Heart right ventricle (tissue), 16 donors: Measurements from ENCODE around the gene MT1F. TPM values are rescaled to one million over a fixed set of nuclear protein-coding genes. Genes with fewer than 3 reads are reported as not detected.
A peak's percentile ranks its signal among the peaks of the same experiment; 100 is the strongest.

Experiments used
- ATAC-seq, 8 donors: fragments of 200-7000 bp; cut with Tn5 transposase; one replicate each; pipeline ENCODE4 v1.9.1; 2020; ENCODE audit warnings: mild to moderate bottlenecking in 8 of 8, moderate library complexity in 8 of 8, moderate number of reproducible peaks in 1 of 8
- DNase-seq, 2 donors: peaks; one replicate each; pipeline ENCODE4 v3.0.0-alpha.2; 2020
- H3K27ac ChIP-seq, 10 donors: fragments of 200-600 bp; sonication (generic) in 2 of 10; one replicate each; pipeline versions ENCODE4 v1.5.0 to v1.8.0; 2020 to 2022; ENCODE audit warnings: mild to moderate bottlenecking in 3 of 10
- H3K27me3 ChIP-seq, 7 donors: fragments of 200-600 bp; one replicate each; pipeline ENCODE4 v1.8.0; 2021 to 2022; ENCODE audit warnings: mild to moderate bottlenecking in 2 of 7
- H3K36me3 ChIP-seq, 9 donors: fragments of 200-600 bp; sonication (generic) in 1 of 9; one replicate each; pipeline versions ENCODE4 v1.5.0 to v1.8.0; 2020 to 2022; ENCODE audit warnings: mild to moderate bottlenecking in 2 of 9
- H3K4me1 ChIP-seq, 9 donors: fragments of 200-600 bp; sonication (generic) in 1 of 9; one replicate each; pipeline versions ENCODE4 v1.5.0 to v1.8.0; 2020 to 2022; ENCODE audit warnings: mild to moderate bottlenecking in 4 of 9
- H3K4me3 ChIP-seq, 10 donors: fragments of 200-600 bp; sonication (generic) in 2 of 10; one replicate each; pipeline versions ENCODE4 v1.5.0 to v1.8.0; 2020 to 2022; ENCODE audit warnings: mild to moderate bottlenecking in 7 of 10, moderate library complexity in 2 of 10
- H3K9me3 ChIP-seq, 11 donors: fragments of 200-600 bp in 10 of 11; sonication (generic) in 2 of 11; one replicate each; pipeline versions ENCODE4 v1.5.0 to v1.8.0; 2013 to 2022; ENCODE audit warnings: mild to moderate bottlenecking in 2 of 11, control low read depth in 1 of 11, moderate library complexity in 1 of 11
- CTCF ChIP-seq, 9 donors: fragments of 200-600 bp; sonication (generic) in 2 of 9; IDR thresholded peaks; one replicate each; pipeline versions ENCODE4 v1.5.0 to v1.8.0; 2021 to 2022; ENCODE audit warnings: antibody characterized with exemption in 9 of 9, mild to moderate bottlenecking in 5 of 9, moderate library complexity in 1 of 9
- WGBS, 2 donors: extraction: QIAGEN DNeasy Blood & Tissue Kit; methylation state at CpG; one replicate each; pipeline ENCODE4 v1.1.7; 2013; ENCODE audit warnings: inconsistent platforms in 1 of 2; 5-methylcytosine and 5-hydroxymethylcytosine counted together
- intact Hi-C, 10 donors: fragments of 100-400 bp; cut with DNase I; formaldehyde crosslinking; loops; one replicate each; pipeline versions ENCODE4 v1.11.1 to v1.14.2; 2022
- polyA plus RNA-seq, 2 donors: library from polyadenylated mRNA; stranded (reverse); fragments of 200-250 nt; gene quantifications; one replicate each; pipeline ENCODE4 v1.2.3, GENCODE V29; 2013
- total RNA-seq, 10 donors: library from RNA; stranded (reverse); fragmentation: NEBNext Ultra II Directional in 3 of 10; extraction: Animal tissue kit (Norgen Biotek cat#: 25700) in 3 of 10; gene quantifications; one replicate each; pipeline versions ENCODE4 v1.2.1 to v1.2.4, GENCODE V29; 2021 to 2023
- donor health status: Arrhythmogenic right ventricular cardiomyopathy.
- donor health status: ischemic (EF 13 %, LVEDD 7.1; RV severe dilation, severe dysfunction).
- donor health status: healthy with polysubstance abuse.
- donor health status: DM: no; HTN: yes; CAD: no.
- donor health status: DM: no; HTN: no; CAD: no.
- donor health status: ischemic (EF 25% LVEDD 6.9; RV normal size, moderate dysfunction).
- donor health status: ischemic (EF 25% LVEDD 5.7; RV mildly dilated, moderate dysfunction).
- donor health status: healthy.
- donor health status: DM: yes; HTN: yes; CAD: no.
- donor health status: Ischemic cardiomyopathy.
- donor health status: ischemic (EF 35%, LVEDD 5.7; RV mildly dilated, moderate dysfunction).
- donor health status: nonischemic (EF 11% LVEDD 7.7; RV severe dilation, severe dysfunction).
- donor health status: DM: yes; HTN: yes; CAD: no.
- donor health status: PGD.
- donor health status: ischemic (EF 29% LVEDD 5.4; RV normal size, mild dysfunction).
- donor health status: nonischemic (EF 23%, LVEDD 6.1; RV moderate dilation, normal function).

Gene MT1F
- total and polyA plus RNA-seq, 12 donors, result 0.98 to 7.7 (median 2.4) TPM

- Histone ChIP-seq H3K27ac (no peak overlapping the region), H3K36me3 (no peaks in the 10 kb centered on the region), H3K9me3 (no peaks in the 10 kb centered on the region), H3K27me3 (peaks cover 0 to 35% (median 20%) of the 10 kb centered on the region in 7 donors), H3K4me3 (no peak overlapping the region), H3K4me1 (peaks cover 0 to 6% (median 4%) of the 10 kb centered on the region in 9 donors)
- ATAC-seq (no peak), DNase-seq (no peak)
- no peak for TF ChIP-seq CTCF (IDR thresholded peaks at IDR 0.05)
- intact Hi-C loops, result no loop called here
- WGBS, 2 donors, result 69 to 74% methylated on average over 1 of the region's 1 CpG
Observed at GRCh38 chr16:56652600-56652999, 5.2 kb upstream of the MT1F start.

- ATAC-seq (no peak), DNase-seq (no peak)
- intact Hi-C loops, result no loop called here
- 81 to 85% methylated on average over 7 of the region's 7 CpGs for WGBS, 2 donors
- TF ChIP-seq CTCF (IDR thresholded peaks at IDR 0.05), result no peak
- Histone ChIP-seq H3K27ac (no peak overlapping the region), H3K27me3 (peaks cover 0 to 29% (median 17%) of the 10 kb centered on the region in 7 donors), H3K9me3 (no peaks in the 10 kb centered on the region), H3K4me1 (peaks cover 0 to 12% (median 10%) of the 10 kb centered on the region in 9 donors), H3K36me3 (no peaks in the 10 kb centered on the region), H3K4me3 (no peak overlapping the region)
Observed at GRCh38 chr16:56653218-56653617, 4.5 kb upstream of the MT1F start.

- Histone ChIP-seq H3K36me3 (no peaks in the 10 kb centered on the region), H3K4me3 (peak overlapping the region in 9 of 10 donors; percentile 44 to 75 (median 63)), H3K27me3 (peaks cover 6 to 48% (median 28%) of the 10 kb centered on the region in 7 donors), H3K4me1 (peaks cover 0 to 30% (median 16%) of the 10 kb centered on the region in 9 donors), H3K27ac (peak overlapping the region in 1 of 10 donors; percentile 88), H3K9me3 (no peaks in the 10 kb centered on the region)
- intact Hi-C loops, result loop anchor here in 1 of 10 donors (1.0 kb wide), 1 partner anchor 31 kb away; no protein-coding TSS in a partner anchor
- TF ChIP-seq CTCF (IDR thresholded peaks at IDR 0.05), result no peak
- WGBS, 2 donors, result 36 to 39% methylated on average over 9 to 10 of the region's 10 CpGs
- DNase-seq, result no peak
- no peak for ATAC-seq
Observed at GRCh38 chr16:56658327-56658875, 642 bp downstream of the MT1F start.

GRCh38 chr16:56662357-56663354 lies 4.9 kb downstream of the MT1F start:
- H3K27ac ChIP-seq, result no peak overlapping the region
- H3K4me3 ChIP-seq, result peak overlapping the region in 5 of 10 donors; percentile 20 to 32 (median 25)
- no peak for ATAC-seq
- intact Hi-C loops, result loop anchor here in 1 of 10 donors (5.0 kb wide), 1 partner anchor 415 kb away; no protein-coding TSS in a partner anchor
- TF ChIP-seq CTCF (IDR thresholded peaks at IDR 0.05), result no peak
- 12 to 14% methylated on average over 48 of the region's 48 CpGs for WGBS, 2 donors
- no peak for DNase-seq
- no peaks in the 10 kb centered on the region for H3K36me3 ChIP-seq
- peaks cover 8 to 87% (median 64%) of the 10 kb centered on the region in 7 donors for H3K27me3 ChIP-seq
- peaks cover 0 to 27% (median 16%) of the 10 kb centered on the region in 9 donors for H3K4me1 ChIP-seq
- H3K9me3 ChIP-seq, result no peaks in the 10 kb centered on the region
